Embryonic facial prominence (tissue), 1 donor: Measurements from ENCODE around the gene SLC35F4.
"Not testable (repeated sequence)": the region's sequence is repeated elsewhere in the genome, so short reads cannot be mapped to it uniquely, and the experiment has no call there.

Experiments
- DNase-seq: peaks from one replicate; pipeline ENCODE4 v3.0.0-alpha.2; 2016; ENCODE audit errors: extremely low spot score

The SLC35F4 gene

DNA sequence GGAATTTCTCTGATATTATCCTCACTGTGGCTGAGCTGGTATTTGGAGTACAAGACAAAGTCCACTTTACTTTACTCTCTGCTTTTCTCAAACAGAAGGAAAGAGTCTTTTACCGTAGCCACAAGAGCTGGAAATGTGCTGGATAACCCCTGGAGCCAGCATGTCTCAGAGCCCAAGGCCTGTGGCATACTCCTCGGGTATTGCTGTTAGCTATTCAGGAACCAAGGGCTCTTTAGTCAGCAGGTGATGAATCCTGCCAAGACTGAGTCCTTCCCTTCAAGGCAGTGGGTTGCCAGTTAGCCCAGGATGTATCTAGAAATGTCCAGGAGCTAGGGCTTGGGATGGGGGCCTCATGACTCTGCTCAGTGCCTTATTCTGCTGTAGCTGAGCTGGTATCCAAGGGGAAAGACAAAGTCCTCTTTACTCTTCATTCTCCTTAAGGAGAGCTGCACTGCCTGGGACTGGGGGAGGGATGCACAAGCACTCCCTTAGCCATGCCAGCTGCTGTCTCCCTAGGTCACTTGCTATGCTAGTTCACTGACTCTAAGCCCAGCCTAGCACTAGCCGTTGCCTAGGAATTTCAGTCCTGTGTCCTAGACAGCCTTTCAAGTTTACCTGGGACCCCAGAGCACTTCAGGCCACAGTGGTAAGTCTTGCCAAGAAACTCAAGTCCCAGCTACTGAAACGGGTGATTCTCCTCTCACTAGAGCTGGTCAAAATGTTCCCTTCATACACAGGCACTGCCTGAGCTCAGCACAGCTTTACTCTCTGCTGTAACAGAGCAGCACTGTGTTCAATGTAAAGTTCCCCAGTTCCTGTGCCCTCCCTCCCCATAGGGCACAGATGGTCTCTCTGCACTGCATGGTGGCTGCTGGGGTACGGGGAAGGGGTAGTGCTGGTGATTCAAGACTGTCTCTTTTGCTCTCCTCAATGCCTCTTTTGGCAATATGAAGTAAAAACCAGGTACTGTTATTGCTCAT is 136.4 kb downstream of the SLC35F4 start:
- no peak for DNase-seq

GRCh38 chr14:57725399-57726077 is 140.4 kb downstream of the SLC35F4 start:
- no peak for DNase-seq

GRCh38 chr14:57722141-57722540 is 143.8 kb downstream of the SLC35F4 start:
- not testable (repeated sequence) for DNase-seq

DNA sequence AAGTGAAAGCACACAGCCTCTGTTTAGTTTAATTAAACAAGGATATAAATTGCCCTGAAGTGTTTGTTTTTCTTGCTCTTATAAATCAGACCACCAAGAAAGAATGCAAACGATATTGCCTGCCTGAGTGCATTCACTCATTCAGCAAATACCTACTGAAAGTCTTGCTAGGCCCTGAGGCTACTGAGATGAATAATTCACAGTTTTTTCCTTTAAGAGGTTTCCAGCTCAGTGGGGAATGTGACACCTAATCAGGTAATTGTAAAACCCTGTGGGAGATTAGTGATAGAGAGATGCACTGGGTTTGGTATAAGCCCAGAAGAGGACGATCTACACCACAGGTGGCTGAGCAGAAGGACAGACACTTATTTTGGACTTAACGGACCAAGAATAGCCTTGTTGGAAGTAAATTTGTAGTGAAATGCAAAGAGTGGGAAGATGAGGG is 151.4 kb downstream of the SLC35F4 start:
- no peak for DNase-seq

DNA sequence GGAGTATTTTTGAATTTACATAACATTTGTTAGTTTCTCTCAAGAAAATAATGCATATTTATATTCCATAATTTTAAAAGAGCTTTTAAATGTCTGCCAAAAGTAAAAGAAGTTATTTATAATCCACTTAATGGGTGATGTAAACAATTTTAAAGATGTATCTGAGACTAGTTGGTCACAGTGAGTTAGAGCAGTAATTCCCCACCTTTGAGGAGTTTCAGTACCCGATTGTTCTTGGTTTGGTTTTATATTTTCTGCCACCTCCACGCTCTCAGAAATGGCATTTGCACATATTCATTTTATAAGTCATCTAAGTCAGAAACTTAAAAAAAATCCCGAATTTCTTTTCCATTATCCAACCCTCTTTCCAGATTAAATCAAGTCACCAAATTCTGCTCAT is 153.2 kb downstream of the SLC35F4 start:
- DNase-seq, result no peak

DNA sequence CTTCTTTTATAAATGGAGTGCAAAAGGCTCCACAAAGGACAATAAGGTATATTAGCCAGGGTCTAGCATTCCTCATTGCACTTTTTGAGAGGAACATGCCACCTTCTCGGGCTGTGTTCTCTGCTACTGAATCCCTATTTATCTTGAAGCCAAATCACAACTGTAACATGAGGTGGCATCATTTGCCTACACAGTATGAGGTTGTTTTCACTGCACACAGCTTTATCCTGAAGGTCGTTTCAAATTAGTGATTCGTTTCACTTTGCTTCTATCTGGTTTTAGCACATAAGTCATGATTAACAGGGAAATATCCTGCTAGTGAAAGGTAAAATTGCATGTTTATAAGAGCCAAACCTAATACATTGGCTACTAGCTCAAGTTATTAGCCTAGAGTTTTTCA is 153.8 kb downstream of the SLC35F4 start:
- DNase-seq, result no peak

DNA sequence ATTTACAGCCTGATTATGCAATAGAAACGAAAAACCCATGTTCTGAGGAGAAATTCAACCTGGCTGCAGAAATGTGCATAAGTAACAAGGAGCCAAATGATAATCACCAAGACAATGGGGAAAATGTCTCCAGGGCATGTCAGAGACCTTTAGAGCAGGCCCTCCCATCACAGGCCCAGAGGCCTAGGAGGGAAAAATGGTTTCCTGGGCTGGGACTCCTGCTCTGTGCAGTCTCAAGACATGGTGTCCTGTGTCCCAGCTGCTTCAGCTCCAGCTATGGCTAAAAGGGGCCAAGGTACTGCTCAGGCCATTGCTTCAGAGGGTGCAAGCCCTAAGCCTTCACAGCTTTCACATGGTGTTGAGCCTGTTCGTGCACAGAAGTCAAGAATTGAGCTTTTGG is 156.0 kb downstream of the SLC35F4 start:
- no peak for DNase-seq

DNA sequence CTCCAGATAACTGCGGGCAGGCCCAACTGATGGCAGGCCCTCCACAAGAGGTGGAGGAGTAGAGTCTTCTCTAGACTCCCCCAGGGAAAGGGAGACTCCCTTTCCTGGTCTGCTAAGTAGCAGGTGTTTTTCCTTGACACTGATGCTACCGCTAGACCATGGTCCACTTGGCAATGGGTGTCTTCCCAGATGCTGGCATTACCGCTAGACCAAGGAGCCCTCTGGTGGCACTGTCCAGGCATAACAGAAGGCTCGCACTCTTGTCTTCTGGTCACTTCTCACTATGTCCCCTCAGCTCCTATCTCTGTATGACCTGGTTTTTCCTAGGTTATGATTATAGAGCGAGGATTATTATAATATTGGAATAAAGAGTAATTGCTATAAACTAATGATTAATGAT is 156.8 kb downstream of the SLC35F4 start:
- not testable (repeated sequence) for DNase-seq

DNA sequence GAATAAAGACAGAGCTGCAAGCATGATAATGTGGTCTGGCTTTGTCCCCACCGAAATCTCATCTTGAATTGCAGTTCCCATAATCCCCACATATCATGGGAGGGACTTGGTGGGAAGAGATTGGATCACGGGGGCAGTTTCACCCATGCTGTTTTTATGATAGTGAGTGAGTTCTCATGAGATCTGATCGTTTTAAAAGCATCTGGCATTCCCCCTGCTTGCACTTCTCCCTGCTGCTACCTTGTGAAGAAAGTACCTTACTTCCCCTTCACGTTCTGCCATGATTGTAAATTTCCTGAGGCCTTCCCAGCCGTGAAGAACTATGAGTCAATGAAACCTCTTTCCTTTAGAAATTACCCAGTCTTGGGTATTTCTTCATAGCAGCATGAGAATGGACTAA is 158.7 kb downstream of the SLC35F4 start:
- DNase-seq, result no peak

- no peak for DNase-seq
These were observed 161.1 kb downstream of the SLC35F4 start for GRCh38 chr14:57704763-57705162.

- no peak for DNase-seq
These were observed 165.9 kb downstream of the SLC35F4 start for GRCh38 chr14:57699947-57700346.

- no peak for DNase-seq
These were observed 173.2 kb downstream of the SLC35F4 start for GRCh38 chr14:57692671-57693070.

- DNase-seq, result no peak
These were observed 178.5 kb downstream of the SLC35F4 start for GRCh38 chr14:57687416-57687815.

- DNase-seq, result no peak
These were observed 179.6 kb downstream of the SLC35F4 start for GRCh38 chr14:57686304-57686703.

DNA sequence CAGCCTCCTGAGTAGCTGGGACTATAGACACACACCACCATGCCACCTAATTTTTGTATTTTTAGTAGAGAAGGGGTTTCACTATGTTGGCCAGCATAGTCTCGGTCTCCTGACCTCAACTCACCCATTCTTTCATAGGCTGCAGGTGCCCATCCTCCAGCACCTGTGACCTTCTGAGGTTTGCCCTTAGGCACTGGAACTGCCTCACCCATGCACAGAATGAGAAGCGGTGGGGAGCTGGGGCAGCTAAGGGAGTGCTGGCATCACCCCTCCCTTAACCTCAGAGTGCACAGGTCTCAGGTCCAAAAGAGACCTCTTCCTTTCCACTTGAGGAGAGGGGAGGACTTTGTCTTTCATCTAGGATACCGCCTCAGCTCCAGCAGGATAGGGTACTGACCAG is 194.9 kb downstream of the SLC35F4 start:
- DNase-seq, result no peak

DNA sequence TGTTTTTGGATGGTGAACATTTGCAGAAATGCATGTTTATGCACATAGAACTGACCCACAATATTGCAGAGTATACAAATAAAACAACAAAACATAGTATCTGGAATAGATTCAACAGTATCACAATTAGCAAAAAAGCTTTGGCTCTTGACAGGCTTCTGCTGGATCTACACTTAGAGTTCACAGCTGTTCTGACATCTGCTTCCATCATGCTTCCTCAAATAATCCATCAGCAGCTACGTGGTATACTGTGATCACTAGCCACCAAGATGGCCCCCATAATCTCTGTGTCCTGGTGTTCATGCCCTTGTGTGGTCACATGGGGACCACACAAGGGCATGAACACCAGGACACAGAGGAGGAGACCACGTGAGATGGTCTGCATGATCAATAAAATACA is 205.7 kb downstream of the SLC35F4 start:
- DNase-seq, result no peak

DNA sequence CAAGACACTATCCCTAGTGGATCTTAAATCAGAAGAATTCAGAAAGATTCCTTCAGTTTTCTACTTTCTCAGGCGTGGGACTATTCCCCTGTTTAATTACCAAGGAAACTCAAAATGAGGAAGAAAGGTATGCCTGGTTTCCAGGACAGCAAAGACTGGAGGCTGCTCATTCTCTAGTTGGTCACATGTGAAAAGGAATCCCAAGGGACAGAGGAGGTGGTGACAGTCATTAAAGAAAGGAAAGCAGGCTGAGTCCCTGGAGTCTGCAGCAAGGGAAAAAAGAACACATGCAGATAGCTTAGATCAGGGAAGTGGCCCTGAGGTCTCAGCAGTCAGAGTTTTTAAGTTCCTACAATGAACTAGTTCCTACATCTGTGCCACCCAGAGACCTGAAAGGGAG is 206.8 kb downstream of the SLC35F4 start:
- no peak for DNase-seq

- DNase-seq, result no peak
These were observed 208.4 kb downstream of the SLC35F4 start for GRCh38 chr14:57657487-57657886.

DNA sequence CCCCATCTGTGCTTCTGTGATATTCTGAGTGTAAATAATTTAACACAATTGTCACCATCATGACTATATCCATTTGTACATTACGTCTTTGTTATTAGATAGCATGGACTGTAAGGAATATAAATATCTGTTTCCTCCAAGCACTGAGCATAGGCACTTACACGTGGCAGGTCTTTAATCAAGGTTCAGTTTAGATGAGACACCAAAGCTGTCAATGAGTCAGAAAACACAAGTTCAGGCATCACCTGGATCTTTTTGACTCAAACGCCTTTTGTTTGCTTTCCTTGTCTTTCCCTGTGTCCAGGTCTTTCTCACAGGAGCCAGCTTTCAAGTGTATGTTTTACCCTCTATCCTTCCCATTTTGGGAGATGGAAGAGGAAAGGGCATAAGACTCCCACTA is 209.0 kb downstream of the SLC35F4 start:
- no peak for DNase-seq

GRCh38 chr14:57652769-57653168 is 213.1 kb downstream of the SLC35F4 start:
- DNase-seq, result no peak

DNA sequence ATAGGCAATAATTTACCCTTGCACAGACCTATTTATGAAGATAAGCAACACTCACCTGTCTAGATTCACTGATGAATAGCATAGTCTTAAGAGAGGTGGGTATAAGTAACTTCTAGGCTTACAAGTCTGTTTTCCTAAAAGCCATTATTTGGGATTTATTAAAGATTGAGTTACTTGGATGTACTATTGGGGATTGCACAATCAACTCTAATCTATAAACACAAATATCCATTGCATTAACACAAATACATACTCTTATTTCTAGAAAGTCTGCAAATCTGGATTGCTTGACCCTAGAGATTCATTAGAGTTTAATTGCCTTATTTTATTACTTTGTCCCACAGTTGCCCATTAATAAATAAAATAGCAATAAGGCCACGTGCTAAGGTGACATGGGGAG is 224.1 kb downstream of the SLC35F4 start:
- no peak for DNase-seq

DNA sequence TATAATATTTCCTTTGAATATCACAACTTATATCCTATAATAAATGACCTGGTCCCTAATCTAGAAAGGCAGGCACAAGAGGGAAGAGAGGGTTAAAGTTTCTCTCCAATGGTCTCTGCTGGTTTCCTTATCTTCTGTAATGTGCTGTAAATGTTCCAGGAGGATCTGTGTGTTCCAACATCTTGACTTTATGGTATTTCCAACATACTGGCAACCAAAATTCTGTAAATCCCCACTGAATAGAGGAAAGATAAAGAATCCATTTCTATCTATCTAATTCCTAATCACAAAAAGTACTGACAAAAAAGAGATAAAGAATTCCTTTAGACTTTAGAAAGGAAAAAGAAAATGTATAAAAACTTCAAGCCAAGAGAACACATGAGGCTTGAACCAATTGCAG is 225.9 kb downstream of the SLC35F4 start:
- no peak for DNase-seq

DNA sequence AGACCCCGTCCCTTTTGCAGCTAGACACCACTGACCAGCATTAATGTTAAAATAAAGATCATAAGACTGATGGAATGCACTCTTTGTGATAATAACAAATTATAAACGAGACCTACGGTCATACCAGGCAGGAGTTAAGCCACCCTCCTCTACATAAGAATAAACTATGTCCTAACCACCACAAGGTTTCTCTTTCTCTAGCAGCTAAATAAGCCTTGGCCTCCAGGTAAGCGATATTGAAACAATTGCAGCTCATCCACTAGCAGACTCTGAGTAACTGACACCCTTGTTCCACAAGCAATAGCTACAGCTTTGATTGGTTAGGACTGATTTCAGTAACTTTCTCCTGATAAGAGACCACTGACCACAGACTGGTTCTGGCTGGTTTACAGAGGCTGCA is 228.0 kb downstream of the SLC35F4 start:
- DNase-seq, result no peak
